ENCODE data around the gene CLK4.
A peak's percentile ranks its signal among the peaks of the same experiment; 100 is the strongest.

CLK4 gene

DNA sequence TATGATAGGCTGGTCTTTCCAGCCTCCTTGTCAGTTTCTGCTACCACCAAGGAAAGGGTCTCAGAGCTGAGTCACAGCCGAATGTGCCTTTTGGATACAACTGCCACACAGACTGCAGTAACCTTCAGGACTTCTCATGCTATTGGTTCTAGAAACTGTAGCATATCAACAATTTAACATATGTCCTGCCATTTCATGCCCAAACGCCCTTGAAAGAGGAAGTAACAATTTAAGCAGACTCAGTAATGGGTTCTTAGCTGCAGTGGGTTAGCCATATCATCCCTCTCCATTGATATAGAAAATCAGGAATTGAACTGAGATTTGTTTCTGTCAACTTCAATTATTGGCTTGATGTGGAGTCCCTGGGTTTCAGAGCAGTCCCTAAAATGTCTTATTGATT lies 4.1 kb upstream of the CLK4 start:
- H3K9ac ChIP-seq (ENCODE audit: low read length) = no peak overlapping the region
- H3K27me3 ChIP-seq (ENCODE audit: control insufficient read depth, insufficient read depth, low read length) = peaks cover 15% of the 10 kb centered on the region
- no peaks in the 10 kb centered on the region for H3K36me3 ChIP-seq (ENCODE audit: control insufficient read depth, low read depth, low read length)
- peaks cover 9% of the 10 kb centered on the region for H3K4me1 ChIP-seq (ENCODE audit: control insufficient read depth, low read depth, low read length)
- no peak overlapping the region for H3K4me3 ChIP-seq (ENCODE audit: low read length)
- no peaks in the 10 kb centered on the region for H3K9me3 ChIP-seq (ENCODE audit: control insufficient read depth, low read depth, low read length)
- H3K27ac ChIP-seq (ENCODE audit: low read length) = no peak overlapping the region

- Histone ChIP-seq H3K27ac (ENCODE audit: low read length) (no peak overlapping the region), H3K4me3 (ENCODE audit: low read length) (no peak overlapping the region)
Measured at GRCh38 chr5:178630475-178630930, 3.7 kb upstream of the CLK4 start.

DNA sequence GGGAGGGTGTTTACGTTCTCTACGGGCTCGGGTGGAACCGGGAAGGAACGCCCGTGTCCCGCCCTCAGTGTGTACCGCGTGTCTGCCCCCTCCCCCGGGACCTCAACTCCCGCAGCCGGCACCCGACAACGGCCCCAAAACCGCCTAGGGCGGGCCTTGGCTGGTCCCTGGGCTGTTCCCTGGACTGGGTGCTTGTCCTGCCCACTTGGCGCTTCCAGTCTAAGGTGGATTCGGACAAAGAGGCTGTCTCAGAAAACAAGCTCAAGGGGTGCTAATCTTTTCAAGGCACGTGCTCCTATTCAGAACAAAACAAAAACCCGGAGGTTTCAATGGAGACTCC lies 379 bp upstream of the CLK4 start:
- Histone ChIP-seq H3K27me3 (ENCODE audit: control insufficient read depth, insufficient read depth, low read length) (peaks cover 15% of the 10 kb centered on the region), H3K27ac (ENCODE audit: low read length) (no peak overlapping the region), H3K4me1 (ENCODE audit: control insufficient read depth, low read depth, low read length) (peaks cover 23% of the 10 kb centered on the region), H3K4me3 (ENCODE audit: low read length) (peak overlapping the region; percentile 63), H3K36me3 (ENCODE audit: control insufficient read depth, low read depth, low read length) (peaks cover 10% of the 10 kb centered on the region), H3K9me3 (ENCODE audit: control insufficient read depth, low read depth, low read length) (no peaks in the 10 kb centered on the region), H3K9ac (ENCODE audit: low read length) (peak overlapping the region; percentile 14)

More at GRCh38 chr5:178630475-178630930, 3.7 kb upstream of the CLK4 start:
- peaks cover 15% of the 10 kb centered on the region for H3K27me3 ChIP-seq (ENCODE audit: control insufficient read depth, insufficient read depth, low read length)
- H3K36me3 ChIP-seq (ENCODE audit: control insufficient read depth, low read depth, low read length) = no peaks in the 10 kb centered on the region
- H3K4me1 ChIP-seq (ENCODE audit: control insufficient read depth, low read depth, low read length) = peaks cover 9% of the 10 kb centered on the region
- no peak overlapping the region for H3K9ac ChIP-seq (ENCODE audit: low read length)
- no peaks in the 10 kb centered on the region for H3K9me3 ChIP-seq (ENCODE audit: control insufficient read depth, low read depth, low read length)

- peaks cover 20% of the 10 kb centered on the region for H3K36me3 ChIP-seq (ENCODE audit: control insufficient read depth, low read depth, low read length)
- H3K27ac ChIP-seq (ENCODE audit: low read length) = peak overlapping the region; percentile 61
- H3K27me3 ChIP-seq (ENCODE audit: control insufficient read depth, insufficient read depth, low read length) = peaks cover 15% of the 10 kb centered on the region
- peaks cover 23% of the 10 kb centered on the region for H3K4me1 ChIP-seq (ENCODE audit: control insufficient read depth, low read depth, low read length)
- no peaks in the 10 kb centered on the region for H3K9me3 ChIP-seq (ENCODE audit: control insufficient read depth, low read depth, low read length)
- peak overlapping the region; percentile 91 for H3K4me3 ChIP-seq (ENCODE audit: low read length)
- H3K9ac ChIP-seq (ENCODE audit: low read length) = peak overlapping the region; percentile 96
Measured at GRCh38 chr5:178625679-178626483, 969 bp downstream of the CLK4 start.

DNA sequence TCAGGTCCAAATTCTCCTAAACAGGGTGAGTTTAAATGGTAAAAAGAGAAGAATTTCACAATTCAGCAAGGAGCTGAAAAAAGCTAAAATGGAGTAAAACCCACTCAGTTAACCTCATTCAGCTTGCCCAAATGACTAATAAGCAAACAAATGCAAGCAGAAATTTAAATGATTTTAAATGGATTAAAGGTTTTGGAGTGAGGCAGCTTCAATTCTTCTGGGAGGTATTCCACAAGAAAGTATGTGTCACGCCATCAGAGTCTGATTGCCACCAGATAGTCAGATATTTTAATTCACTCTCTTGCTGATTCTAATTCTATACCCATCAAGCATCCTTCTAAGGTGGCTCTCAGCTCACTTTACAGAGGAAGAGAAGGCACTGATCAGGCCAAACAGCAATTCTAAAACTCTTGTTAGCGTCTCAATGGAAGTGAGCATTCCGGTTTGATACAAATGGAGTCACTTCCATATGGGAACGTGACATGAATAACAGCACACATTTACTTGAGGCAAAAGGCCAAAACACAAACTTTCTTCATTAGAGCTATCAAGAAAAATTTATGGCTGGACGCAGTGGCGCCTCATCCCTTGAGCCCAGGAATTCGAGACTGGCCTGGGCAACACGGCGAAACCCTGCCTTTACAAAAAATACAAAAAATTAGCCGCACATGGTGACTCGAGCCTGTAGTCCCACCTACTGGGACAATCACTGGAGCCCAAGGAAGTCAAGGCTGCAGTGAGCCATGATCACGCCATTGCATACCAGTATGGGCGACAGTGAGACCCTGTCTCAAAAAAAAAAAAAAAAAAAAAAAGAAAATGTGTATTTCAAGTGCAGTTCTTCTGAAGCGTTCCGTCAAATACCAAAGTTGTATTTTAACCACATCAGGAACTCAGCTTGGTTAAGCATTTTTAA lies 2.0 kb downstream of the CLK4 start:
- no peak overlapping the region for H3K27ac ChIP-seq (ENCODE audit: low read length)
- peaks cover 15% of the 10 kb centered on the region for H3K27me3 ChIP-seq (ENCODE audit: control insufficient read depth, insufficient read depth, low read length)
- H3K9me3 ChIP-seq (ENCODE audit: control insufficient read depth, low read depth, low read length) = no peaks in the 10 kb centered on the region
- H3K4me3 ChIP-seq (ENCODE audit: low read length) = peak overlapping the region; percentile 91
- H3K9ac ChIP-seq (ENCODE audit: low read length) = peak overlapping the region; percentile 96
- peaks cover 30% of the 10 kb centered on the region for H3K36me3 ChIP-seq (ENCODE audit: control insufficient read depth, low read depth, low read length)
- H3K4me1 ChIP-seq (ENCODE audit: control insufficient read depth, low read depth, low read length) = peaks cover 31% of the 10 kb centered on the region

GRCh38 chr5:178622679-178623247 lies 4.1 kb downstream of the CLK4 start:
- no peak overlapping the region for H3K9ac ChIP-seq (ENCODE audit: low read length)
- no peak overlapping the region for H3K4me3 ChIP-seq (ENCODE audit: low read length)
- peaks cover 37% of the 10 kb centered on the region for H3K4me1 ChIP-seq (ENCODE audit: control insufficient read depth, low read depth, low read length)
- peaks cover 5% of the 10 kb centered on the region for H3K27me3 ChIP-seq (ENCODE audit: control insufficient read depth, insufficient read depth, low read length)
- H3K9me3 ChIP-seq (ENCODE audit: control insufficient read depth, low read depth, low read length) = no peaks in the 10 kb centered on the region
- peaks cover 47% of the 10 kb centered on the region for H3K36me3 ChIP-seq (ENCODE audit: control insufficient read depth, low read depth, low read length)
- no peak overlapping the region for H3K27ac ChIP-seq (ENCODE audit: low read length)

DNA sequence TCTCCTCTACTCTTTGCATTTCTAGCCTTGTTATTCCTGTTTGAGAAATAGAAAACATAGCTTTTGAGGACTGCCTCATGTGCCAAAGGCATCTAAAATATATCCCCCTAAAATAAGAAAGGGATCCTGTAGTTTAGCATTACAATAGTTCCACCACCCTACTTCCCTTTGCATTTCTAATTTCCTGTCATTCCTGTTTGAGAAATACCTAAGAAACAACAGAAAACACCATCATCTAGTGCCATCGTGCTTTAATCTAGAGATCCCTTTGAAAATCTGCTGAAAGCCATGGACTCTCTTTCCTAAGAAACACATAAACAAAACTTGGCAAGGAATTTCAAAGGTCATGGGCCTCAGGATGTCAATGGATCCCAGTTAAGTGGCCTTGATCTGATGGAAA lies 7.5 kb downstream of the CLK4 start:
- Histone ChIP-seq H3K9me3 (ENCODE audit: control insufficient read depth, low read depth, low read length) (no peaks in the 10 kb centered on the region), H3K27me3 (ENCODE audit: control insufficient read depth, insufficient read depth, low read length) (no peaks in the 10 kb centered on the region), H3K4me1 (ENCODE audit: control insufficient read depth, low read depth, low read length) (peaks cover 22% of the 10 kb centered on the region), H3K9ac (ENCODE audit: low read length) (no peak overlapping the region), H3K27ac (ENCODE audit: low read length) (no peak overlapping the region), H3K36me3 (ENCODE audit: control insufficient read depth, low read depth, low read length) (peaks cover 78% of the 10 kb centered on the region), H3K4me3 (ENCODE audit: low read length) (peak overlapping the region; percentile 40)

GRCh38 chr5:178612299-178612698 lies 14.6 kb downstream of the CLK4 start:
- Histone ChIP-seq H3K4me3 (ENCODE audit: low read length) (no peak overlapping the region), H3K9me3 (ENCODE audit: control insufficient read depth, low read depth, low read length) (no peaks in the 10 kb centered on the region), H3K9ac (ENCODE audit: low read length) (no peak overlapping the region), H3K27ac (ENCODE audit: low read length) (no peak overlapping the region), H3K4me1 (ENCODE audit: control insufficient read depth, low read depth, low read length) (no peaks in the 10 kb centered on the region), H3K27me3 (ENCODE audit: control insufficient read depth, insufficient read depth, low read length) (no peaks in the 10 kb centered on the region), H3K36me3 (ENCODE audit: control insufficient read depth, low read depth, low read length) (peaks cover 78% of the 10 kb centered on the region)

DNA sequence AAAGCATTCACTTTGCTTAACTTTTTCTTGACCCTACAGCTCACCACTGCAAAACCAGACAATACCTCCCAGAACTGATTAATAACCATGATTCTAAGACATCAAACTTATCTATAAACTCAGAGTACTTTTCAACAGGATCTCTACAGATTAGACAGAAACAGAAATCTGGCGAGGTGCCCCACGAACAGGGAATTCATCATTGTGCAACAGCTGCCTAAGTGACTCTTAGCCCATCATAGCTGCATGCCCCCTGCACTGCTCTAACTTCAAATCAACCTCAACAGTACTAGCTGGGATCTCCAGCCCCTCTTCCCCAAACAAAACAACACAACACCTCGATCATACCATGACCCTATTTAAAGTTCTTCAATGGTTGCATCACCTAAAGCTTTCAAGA lies 20.6 kb downstream of the CLK4 start:
- H3K27ac ChIP-seq (ENCODE audit: low read length) = no peak overlapping the region
- no peaks in the 10 kb centered on the region for H3K4me1 ChIP-seq (ENCODE audit: control insufficient read depth, low read depth, low read length)
- no peak overlapping the region for H3K4me3 ChIP-seq (ENCODE audit: low read length)
- H3K9me3 ChIP-seq (ENCODE audit: control insufficient read depth, low read depth, low read length) = no peaks in the 10 kb centered on the region
- no peak overlapping the region for H3K9ac ChIP-seq (ENCODE audit: low read length)
- peaks cover 73% of the 10 kb centered on the region for H3K36me3 ChIP-seq (ENCODE audit: control insufficient read depth, low read depth, low read length)
- H3K27me3 ChIP-seq (ENCODE audit: control insufficient read depth, insufficient read depth, low read length) = no peaks in the 10 kb centered on the region

DNA sequence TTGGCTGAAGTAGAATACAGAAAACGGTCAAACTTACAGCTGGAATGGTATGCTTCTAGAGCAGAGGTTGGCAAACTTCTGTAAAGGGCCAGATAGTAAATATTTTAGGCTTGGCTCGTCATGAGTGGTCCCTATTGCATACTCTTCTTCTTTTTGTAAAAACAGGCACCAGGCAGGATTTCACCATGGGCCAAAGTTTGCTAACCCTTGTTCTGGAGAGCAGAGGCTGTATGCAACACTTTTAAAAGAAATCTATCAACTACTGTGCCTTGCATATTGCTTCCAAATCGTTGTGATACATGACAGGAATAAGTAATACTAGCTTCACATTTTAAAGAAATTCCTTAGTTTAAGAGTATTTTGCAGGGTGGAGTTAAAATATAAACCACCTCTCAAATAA lies 21.1 kb downstream of the CLK4 start:
- Histone ChIP-seq H3K4me3 (ENCODE audit: low read length) (no peak overlapping the region), H3K27ac (ENCODE audit: low read length) (no peak overlapping the region), H3K9me3 (ENCODE audit: control insufficient read depth, low read depth, low read length) (no peaks in the 10 kb centered on the region), H3K36me3 (ENCODE audit: control insufficient read depth, low read depth, low read length) (peaks cover 69% of the 10 kb centered on the region), H3K9ac (ENCODE audit: low read length) (no peak overlapping the region), H3K27me3 (ENCODE audit: control insufficient read depth, insufficient read depth, low read length) (no peaks in the 10 kb centered on the region), H3K4me1 (ENCODE audit: control insufficient read depth, low read depth, low read length) (no peaks in the 10 kb centered on the region)

DNA sequence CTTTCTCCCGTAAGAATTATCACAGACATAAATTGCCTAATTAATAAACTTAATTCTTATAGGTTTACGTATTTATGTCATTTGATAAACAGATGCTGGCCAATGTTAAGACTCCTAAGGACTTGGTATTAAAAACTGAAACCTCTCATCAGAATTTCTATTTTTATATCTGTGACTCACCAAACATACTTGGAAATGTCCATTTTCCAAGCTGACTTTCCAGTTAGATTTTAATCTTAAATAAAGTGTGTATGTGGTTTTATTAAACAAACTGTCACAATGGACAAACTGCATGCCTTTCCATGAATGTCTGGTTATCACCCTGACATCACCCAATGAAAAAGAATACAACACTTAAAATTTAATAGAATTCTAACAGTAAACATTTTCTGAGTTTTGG lies 24.1 kb downstream of the CLK4 start:
- Histone ChIP-seq H3K4me3 (ENCODE audit: low read length) (no peak overlapping the region), H3K36me3 (ENCODE audit: control insufficient read depth, low read depth, low read length) (peaks cover 52% of the 10 kb centered on the region), H3K4me1 (ENCODE audit: control insufficient read depth, low read depth, low read length) (no peaks in the 10 kb centered on the region), H3K27me3 (ENCODE audit: control insufficient read depth, insufficient read depth, low read length) (no peaks in the 10 kb centered on the region), H3K9me3 (ENCODE audit: control insufficient read depth, low read depth, low read length) (no peaks in the 10 kb centered on the region), H3K27ac (ENCODE audit: low read length) (no peak overlapping the region), H3K9ac (ENCODE audit: low read length) (no peak overlapping the region)
